NCI-H1105 treated with DMSO at 0.1 percent for 48 hours (cell line): ENCODE measurements around the gene ETNK2.

Source experiments
- DNase-seq: peaks from one replicate; lab custom pipeline; 2025; lab: John Stamatoyannopoulos, UW

The ETNK2 gene, protein sequence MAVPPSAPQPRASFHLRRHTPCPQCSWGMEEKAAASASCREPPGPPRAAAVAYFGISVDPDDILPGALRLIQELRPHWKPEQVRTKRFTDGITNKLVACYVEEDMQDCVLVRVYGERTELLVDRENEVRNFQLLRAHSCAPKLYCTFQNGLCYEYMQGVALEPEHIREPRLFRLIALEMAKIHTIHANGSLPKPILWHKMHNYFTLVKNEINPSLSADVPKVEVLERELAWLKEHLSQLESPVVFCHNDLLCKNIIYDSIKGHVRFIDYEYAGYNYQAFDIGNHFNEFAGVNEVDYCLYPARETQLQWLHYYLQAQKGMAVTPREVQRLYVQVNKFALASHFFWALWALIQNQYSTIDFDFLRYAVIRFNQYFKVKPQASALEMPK

GRCh38 chr1:204151552-204152309 lies at the start of gene ETNK2:
Gene ETNK2 (minus strand): TSS chr1:204152044. CDS start chr1:204151852, 192 bp downstream.
- DNase-seq: peak; percentile 83

DNA sequence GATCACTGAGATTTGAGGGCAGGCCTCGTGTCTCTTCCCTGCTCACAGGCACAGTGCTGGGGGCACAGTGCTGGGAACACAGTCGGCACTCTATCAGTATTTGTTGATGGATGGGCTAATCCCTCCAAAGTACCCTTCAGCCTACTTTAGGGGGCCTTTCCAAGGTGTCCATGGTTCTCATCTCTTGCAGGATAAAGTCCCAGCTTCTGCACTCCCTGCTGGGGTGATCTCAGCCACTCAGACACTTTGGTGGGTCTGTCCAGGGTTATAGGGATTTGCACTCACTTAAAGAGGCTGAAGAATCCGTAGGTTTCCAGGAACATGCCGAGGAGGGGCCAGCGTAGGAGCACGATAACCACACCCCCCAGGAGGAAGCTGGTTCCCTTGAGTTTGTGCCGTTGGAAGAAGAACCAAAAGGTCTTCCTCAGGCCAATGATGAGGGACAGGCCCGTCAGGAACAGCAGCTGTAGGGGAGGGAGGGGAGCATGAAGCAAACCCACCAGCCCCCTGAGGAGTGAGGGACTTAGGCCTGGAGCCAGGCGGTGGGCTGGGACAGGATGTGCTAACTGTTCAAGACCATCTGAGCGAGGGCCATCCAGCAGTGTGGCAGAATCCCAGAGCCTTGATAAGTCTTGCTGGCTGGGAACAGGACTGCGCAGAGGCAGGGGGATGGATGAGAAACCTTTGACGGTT lies 49.6 kb upstream of the ETNK2 start:
- no peak for DNase-seq

GRCh38 chr1:204199579-204199978 lies 47.7 kb upstream of the ETNK2 start:
- DNase-seq: no peak

DNA sequence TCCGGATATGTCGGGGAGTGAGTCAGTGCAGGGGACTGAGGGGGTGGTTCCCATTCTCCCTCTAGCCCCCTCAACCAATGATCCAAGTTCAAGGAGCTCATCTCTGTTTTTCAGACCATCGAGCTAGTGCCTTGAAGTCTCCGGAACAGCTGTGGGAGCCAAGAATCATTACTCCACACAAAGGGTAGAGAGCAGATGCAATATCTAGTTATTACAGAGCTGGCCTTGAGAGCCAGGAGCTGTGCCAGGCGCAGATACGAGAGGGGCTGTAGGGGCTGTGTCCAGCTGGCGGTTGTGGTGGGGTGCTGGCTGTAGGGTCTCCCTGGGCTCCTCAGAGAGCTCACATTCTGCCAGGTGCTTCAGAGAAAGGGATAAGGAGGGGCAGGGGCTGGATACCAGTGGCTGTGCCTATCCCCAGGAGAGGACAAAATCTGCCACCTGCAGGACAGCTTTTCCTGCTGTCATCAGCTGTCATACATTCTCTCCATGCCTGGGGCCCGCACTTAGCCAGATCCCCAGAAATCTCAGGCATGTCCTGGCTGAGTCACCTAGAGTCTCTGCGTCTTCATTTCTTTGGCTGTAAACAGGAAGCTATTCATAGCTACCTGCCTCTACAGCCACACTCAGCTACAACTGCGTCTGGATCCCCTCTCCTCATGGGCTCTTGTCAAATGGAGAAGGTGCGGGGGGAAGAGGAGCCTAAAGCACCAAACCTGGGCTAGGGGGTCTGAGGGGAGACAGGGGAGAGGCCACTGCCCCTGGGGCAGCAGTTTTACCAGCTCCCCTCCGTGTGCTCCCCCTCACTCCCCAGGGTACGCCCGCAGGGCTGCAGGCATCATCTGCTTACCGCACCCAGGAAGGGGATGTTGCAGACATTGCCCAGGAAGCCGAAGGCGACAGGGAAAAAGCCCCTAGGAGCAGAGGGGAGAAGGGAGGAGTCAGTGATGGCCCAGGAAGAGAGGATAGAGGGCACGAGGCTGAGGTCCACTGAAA lies 46.8 kb upstream of the ETNK2 start:
- DNase-seq: peak; percentile 35

- DNase-seq: no peak
Measured at GRCh38 chr1:204197068-204197467, 45.2 kb upstream of the ETNK2 start.

GRCh38 chr1:204196068-204196795 lies 44.4 kb upstream of the ETNK2 start, which contains the start of gene KISS1:
Gene KISS1 (minus strand): TSS chr1:204196491. CDS start chr1:204192876, 3,615 bp downstream.
- DNase-seq: no peak

- no peak for DNase-seq
Measured at GRCh38 chr1:204194771-204195170, 42.9 kb upstream of the ETNK2 start.

DNA sequence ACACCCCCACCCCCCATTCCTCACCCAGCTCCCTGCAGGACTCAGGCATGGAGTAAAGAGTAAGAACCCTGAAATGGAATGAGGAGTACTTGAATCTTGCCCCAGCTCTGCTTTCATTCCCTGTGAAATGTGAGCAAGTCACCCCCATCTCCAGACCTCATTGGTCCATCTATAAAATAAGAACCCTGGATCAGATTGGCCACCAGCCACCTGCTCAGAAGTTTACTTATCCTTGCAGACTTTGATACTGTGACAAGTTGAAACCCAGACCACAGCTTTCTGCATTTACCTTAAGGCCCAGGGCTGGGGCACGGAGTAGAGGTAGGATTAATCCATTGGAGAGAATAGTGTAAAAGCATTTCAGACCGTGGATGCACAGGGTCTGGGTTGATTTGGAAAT lies 42.2 kb upstream of the ETNK2 start:
- DNase-seq: no peak

DNA sequence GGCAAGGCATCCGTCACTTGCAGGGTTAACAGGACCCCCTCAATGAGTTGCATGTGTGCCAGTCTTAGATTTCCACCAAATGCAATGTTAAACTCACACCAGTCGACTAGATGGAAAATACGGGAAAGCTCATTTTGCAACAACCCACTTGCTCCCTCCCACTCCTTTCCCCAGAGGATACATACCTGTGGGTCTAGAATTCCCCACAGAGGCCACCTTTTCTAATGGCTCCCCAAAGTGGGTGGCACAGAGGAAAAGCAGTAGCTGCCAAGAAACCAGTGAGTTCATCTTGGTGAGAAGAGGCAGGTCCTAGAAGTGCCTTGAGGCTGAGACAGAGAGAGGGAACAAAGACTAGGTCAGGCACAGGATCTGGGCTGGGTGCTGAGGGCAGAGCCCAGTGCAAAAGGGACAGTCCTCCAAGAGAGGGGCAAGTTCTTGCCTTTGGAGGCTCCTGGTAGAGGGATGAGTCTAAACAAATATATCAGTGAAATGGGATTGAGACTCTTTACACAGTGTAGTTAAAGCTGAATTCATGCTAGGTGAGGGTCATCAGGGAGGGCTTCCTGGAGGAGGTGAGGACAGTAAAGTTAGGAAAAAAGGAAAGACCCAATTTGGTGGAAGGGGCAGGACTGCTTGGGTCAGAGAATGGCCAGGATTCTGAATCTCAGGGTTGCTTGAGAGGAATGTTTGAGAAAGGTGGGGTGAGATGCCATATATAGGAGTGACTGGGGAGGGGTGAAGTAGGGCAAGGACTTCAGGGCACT lies 40.9 kb upstream of the ETNK2 start:
- no peak for DNase-seq

GRCh38 chr1:204192046-204192445 lies 40.2 kb upstream of the ETNK2 start:
- no peak for DNase-seq

- DNase-seq: peak; percentile 75
Measured at GRCh38 chr1:204191456-204191855, 39.6 kb upstream of the ETNK2 start.

DNA sequence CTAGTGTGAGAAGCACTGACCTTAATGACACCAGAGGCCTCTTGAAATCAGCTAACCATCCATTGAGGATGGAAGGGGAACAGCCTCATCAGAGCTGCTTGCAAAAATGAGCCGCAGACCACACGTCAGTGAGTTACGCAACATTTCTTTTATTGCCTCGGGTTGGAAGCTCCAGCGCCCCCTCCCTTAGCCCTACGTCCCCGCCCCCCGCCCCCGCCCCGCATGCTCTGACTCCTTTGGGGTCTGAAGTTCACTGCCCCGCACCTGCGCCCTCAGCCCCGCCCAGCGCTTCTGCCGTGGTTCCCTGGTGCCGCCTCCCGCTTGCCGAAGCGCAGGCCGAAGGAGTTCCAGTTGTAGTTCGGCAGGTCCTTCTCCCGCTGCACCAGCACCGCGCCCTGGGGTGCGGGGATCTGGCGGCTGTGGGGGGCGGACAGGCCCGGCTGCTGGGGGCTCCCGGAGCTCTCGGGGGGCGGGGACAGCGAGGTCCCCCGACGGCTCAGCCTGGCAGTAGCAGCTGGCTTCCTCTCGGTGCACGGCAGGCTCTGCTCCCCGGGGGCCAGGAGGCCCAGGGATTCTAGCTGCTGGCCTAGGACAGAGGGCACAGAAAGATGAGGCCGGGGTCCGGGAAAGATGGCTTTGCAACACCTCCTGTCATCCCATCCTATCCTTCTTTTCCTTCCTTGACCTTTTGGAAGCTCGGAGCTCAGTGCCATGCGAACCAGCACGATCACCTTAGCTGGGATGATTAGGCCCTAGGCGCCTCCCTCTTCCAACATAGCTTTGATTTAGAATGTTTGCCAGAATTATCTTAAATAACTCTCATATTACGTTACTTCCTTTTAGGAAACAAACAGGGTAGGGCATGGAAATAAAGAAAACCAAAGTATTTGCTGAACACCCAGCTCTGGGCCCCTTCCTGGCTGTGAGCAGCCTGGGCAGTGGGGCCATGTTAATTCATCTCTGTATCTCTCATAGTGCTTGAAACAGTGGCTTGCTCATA lies 38.7 kb upstream of the ETNK2 start:
- no peak for DNase-seq

DNA sequence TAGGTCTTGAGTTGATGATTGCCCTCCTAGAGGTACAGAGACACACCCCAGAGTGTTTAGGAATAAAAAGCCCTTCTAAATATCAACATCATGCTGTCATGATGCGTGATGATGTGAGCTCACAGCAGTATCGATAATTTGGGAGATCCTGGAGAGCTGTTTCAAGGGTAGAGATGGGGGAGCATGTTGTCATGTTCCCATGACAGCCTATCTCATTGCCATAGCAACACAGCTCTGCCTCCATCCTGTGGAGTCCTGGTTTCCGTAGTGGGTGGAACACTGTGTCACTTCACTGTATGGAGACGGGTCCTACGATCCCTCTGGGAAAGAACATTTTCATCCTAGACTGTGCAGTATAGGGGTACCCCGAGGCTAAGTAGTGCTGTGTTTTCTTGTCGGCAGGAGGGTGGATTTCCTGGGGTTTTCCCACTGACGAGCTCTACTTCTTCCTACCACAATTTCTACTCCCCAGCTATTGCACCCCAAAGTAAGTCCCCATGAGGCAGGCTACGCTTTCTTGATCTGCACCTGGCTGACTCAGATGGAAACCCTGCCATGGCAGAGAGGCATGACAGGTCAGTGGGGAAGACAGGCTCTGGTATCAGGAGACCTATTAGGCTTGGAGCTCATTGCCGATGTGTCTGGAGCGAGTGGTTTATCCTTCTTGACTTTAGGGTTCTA lies 37.3 kb upstream of the ETNK2 start:
- DNase-seq: no peak

DNA sequence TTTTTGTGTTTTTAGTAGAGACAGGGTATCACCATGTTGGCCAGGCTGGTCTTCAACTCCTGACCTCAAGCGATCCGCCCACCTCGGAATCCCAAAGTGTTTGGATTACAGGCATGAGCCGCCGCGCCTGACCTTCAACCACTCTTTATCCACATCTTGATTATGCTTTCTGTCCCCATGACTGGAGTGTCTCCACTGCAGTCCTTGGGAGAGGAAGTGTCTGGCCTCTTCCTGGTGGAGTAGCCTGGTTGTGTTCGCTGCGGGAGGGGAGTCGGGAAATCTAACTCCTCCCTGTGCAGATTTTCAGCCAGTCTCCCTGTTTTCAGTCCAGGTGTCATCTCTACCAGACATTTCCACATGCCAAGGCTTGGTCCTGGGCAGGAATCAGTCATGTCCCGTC lies 34.8 kb upstream of the ETNK2 start:
- DNase-seq: no peak

- no peak for DNase-seq
Measured at GRCh38 chr1:204181116-204181515, 29.3 kb upstream of the ETNK2 start.

DNA sequence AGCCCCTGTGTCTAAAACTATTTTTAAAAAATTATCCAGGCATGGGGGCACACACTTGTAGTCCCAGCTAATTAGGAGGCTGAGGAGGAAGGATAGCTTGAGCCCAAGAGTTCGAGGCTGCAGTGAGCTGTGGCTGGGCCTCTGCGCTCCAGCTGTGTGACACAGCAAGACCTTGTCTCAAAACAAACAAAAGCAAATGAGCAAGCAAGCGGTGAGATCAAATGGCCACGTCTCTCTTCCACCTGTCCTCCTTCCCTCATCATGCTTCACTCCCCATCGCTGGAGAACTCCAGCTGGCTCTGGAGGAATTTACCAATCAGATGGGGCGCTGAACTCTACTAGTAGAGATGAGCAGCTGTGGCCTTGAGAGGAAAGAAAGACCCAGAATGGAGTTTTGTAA lies 28.3 kb upstream of the ETNK2 start:
- no peak for DNase-seq

GRCh38 chr1:204178487-204179281 lies 26.8 kb upstream of the ETNK2 start:
- DNase-seq: no peak
